ENCODE measurements around the gene EXD3. TPM values are rescaled to one million over a fixed set of nuclear protein-coding genes. Genes with fewer than 3 reads are reported as not detected.

The EXD3 gene
- total and polyA plus RNA-seq, 2 donors from 2014 or later: 18.9 to 44.5 TPM

- no peak for TF ChIP-seq CTCF (IDR thresholded peaks at IDR 0.05; ENCODE audit: borderline replicate concordance, extremely low read depth, insufficient read depth)
- intact Hi-C loops (cut with DNase I): no loop called here
- H3K4me1 ChIP-seq (ENCODE audit: control insufficient read depth in 2 of 3, insufficient read depth in 2 of 3, low read depth in 1 of 3, low read length in 3 of 3): no peaks in the 10 kb centered on the region
- FAIRE-seq: no peak
- H3K36me3 ChIP-seq (ENCODE audit: control insufficient read depth in 2 of 3, insufficient read depth in 3 of 3, low read length in 3 of 3): peaks cover 0 to 3% (median 0%) of the 10 kb centered on the region in 3 donors
- H3K4me3 ChIP-seq (ENCODE audit: low read length in 3 of 3): no peak overlapping the region
- no peaks in the 10 kb centered on the region for H3K27me3 ChIP-seq (ENCODE audit: control insufficient read depth, insufficient read depth, low read length)
- H3K9me3 ChIP-seq (ENCODE audit: control insufficient read depth in 2 of 3, insufficient read depth in 1 of 3, low read length in 3 of 3): peaks cover 0 to 6% (median 4%) of the 10 kb centered on the region in 3 donors
- DNase-seq: peak in 1 of 5 donors; percentile 85
- no peak overlapping the region for H3K9ac ChIP-seq (ENCODE audit: low read length in 3 of 3)
- peak overlapping the region in 1 of 2 donors; percentile 22 for H3K27ac ChIP-seq (ENCODE audit: low read depth in 2 of 2, low read length in 2 of 2)
These were observed 69.5 kb downstream of the EXD3 start for GRCh38 chr9:137353223-137354152.

DNA sequence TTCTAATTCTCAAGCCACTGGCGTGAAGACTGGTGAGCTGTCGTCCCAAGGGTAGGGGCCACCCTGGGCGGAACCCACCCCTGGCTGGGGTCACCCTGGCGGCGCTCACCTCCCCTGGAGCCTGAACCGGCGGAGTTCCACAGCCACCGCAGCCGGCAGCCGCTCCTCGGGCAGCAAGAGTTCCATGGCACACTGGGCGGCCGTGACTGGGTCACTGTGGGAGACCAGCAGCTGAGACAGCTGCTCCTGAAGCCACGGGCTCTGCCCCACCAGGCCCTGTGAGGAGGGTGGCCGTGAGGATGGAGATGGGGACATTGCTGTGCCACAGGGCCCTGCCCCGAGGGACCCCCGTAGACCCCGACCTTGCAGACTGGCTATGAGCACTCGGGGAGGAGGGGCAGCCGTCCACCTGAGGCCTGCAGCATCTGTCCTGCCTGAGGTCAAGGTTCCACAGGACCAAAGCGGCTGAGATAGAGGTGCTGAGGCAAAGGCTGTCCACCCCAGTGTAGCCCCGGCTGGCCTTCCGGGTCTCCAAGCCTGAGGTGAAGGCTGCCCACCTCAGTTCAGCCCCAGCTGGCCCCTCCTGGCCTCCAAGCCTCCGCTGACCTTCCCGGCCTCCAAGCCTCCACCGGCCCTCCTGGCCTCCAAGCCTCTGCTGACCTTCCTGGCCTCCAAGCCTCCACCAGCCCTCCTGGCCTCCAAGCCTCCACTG, 70.3 kb downstream of the EXD3 start:
- TF ChIP-seq CTCF (IDR thresholded peaks at IDR 0.05; ENCODE audit: borderline replicate concordance, extremely low read depth, insufficient read depth): no peak
- no peaks in the 10 kb centered on the region for H3K4me1 ChIP-seq (ENCODE audit: control insufficient read depth in 2 of 3, insufficient read depth in 2 of 3, low read depth in 1 of 3, low read length in 3 of 3)
- H3K9me3 ChIP-seq (ENCODE audit: control insufficient read depth in 2 of 3, insufficient read depth in 1 of 3, low read length in 3 of 3): peaks cover 0 to 6% (median 4%) of the 10 kb centered on the region in 3 donors
- DNase-seq (peak in 1 of 5 donors; percentile 73), FAIRE-seq (no peak)
- no peak overlapping the region for H3K27ac ChIP-seq (ENCODE audit: low read depth in 2 of 2, low read length in 2 of 2)
- intact Hi-C loops (cut with DNase I): no loop called here
- H3K4me3 ChIP-seq (ENCODE audit: low read length in 3 of 3): no peak overlapping the region
- H3K36me3 ChIP-seq (ENCODE audit: control insufficient read depth in 2 of 3, insufficient read depth in 3 of 3, low read length in 3 of 3): no peaks in the 10 kb centered on the region
- no peaks in the 10 kb centered on the region for H3K27me3 ChIP-seq (ENCODE audit: control insufficient read depth, insufficient read depth, low read length)
- no peak overlapping the region for H3K9ac ChIP-seq (ENCODE audit: low read length in 3 of 3)

DNA sequence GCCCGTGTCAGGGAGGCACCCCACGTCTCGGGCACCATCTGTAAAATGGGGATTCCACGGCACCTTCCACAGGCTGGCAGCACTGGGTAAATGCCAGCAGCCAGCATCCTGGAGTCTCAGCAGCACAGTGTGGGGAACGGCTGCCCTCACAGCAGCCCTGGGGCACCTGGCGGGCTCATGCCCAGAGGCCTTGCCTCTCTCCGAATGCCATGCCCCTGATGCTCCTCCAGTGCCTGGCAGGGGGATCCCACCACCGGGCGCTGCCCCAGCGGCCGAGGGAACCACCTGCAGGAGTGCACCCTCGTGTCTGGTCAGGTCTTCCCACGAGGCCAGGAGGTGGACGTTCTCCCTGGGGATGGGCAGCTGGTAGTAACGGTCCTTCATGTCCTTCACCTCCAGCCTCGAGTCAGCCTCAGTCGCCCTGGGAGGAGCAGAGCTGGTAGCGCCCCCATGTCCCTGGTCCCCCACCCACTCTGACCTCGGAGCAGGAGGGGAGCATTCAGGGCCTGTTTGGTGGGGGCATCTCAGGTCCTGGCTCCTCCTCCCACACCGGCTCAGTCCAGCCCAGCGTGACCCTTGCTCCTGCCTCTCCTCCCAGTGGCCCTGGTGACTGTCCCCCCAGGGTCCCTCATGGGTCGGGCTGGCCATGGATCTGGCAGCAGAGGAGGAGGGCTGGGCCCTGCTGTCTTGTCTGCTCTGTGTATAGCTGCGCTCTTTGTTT, 71.0 kb downstream of the EXD3 start:
- FAIRE-seq (no peak), DNase-seq (peak in 1 of 5 donors; percentile 35)
- Histone ChIP-seq H3K4me3 (ENCODE audit: low read length in 3 of 3) (no peak overlapping the region), H3K9ac (ENCODE audit: low read length in 3 of 3) (no peak overlapping the region), H3K27ac (ENCODE audit: low read depth in 2 of 2, low read length in 2 of 2) (no peak overlapping the region), H3K36me3 (ENCODE audit: control insufficient read depth in 2 of 3, insufficient read depth in 3 of 3, low read length in 3 of 3) (no peaks in the 10 kb centered on the region), H3K27me3 (ENCODE audit: control insufficient read depth, insufficient read depth, low read length) (no peaks in the 10 kb centered on the region), H3K9me3 (ENCODE audit: control insufficient read depth in 2 of 3, insufficient read depth in 1 of 3, low read length in 3 of 3) (peaks cover 0 to 4% (median 2%) of the 10 kb centered on the region in 3 donors), H3K4me1 (ENCODE audit: control insufficient read depth in 2 of 3, insufficient read depth in 2 of 3, low read depth in 1 of 3, low read length in 3 of 3) (no peaks in the 10 kb centered on the region)
- intact Hi-C loops (cut with DNase I): no loop called here
- TF ChIP-seq CTCF (IDR thresholded peaks at IDR 0.05; ENCODE audit: borderline replicate concordance, extremely low read depth, insufficient read depth): no peak
